Ascending aorta (tissue), 2 donors: ENCODE data around the gene TRPV5. TPM values are rescaled to one million over a fixed set of nuclear protein-coding genes. Genes with fewer than 3 reads are reported as not detected.

Source experiments
- DNase-seq, 2 donors: peaks; one replicate each; pipeline ENCODE4 v3.0.0-alpha.2; 2019; ENCODE audit warnings: low spot score in 2 of 2
- H3K27ac ChIP-seq, 2 donors: fragments of 200-600 bp; sonication (generic); one replicate each; pipeline ENCODE4 v1.5.1; 2016 to 2017; ENCODE audit warnings: mild to moderate bottlenecking in 1 of 2
- H3K27me3 ChIP-seq: fragments of 200-600 bp; sonication (generic); one replicate; pipeline ENCODE4 v1.5.1; 2017
- H3K36me3 ChIP-seq, 2 donors: fragments of 200-600 bp; sonication (generic); one replicate each; pipeline ENCODE4 v1.5.1; 2016
- H3K4me1 ChIP-seq, 2 donors: fragments of 200-600 bp; sonication (generic); one replicate each; pipeline ENCODE4 v1.5.1; 2016 to 2017; ENCODE audit warnings: mild to moderate bottlenecking in 1 of 2
- H3K4me3 ChIP-seq, 2 donors: fragments of 200-600 bp; sonication (generic); one replicate each; pipeline ENCODE4 v1.5.1; 2016 to 2017; ENCODE audit warnings: mild to moderate bottlenecking in 1 of 2
- H3K9me3 ChIP-seq, 2 donors: fragments of 200-600 bp; sonication (generic); one replicate each; pipeline ENCODE4 v1.5.1; 2016
- CTCF ChIP-seq, 3 experiments: fragments of 200-600 bp in 2 of 3; fragments of 450-650 bp in 1 of 3; sonication (generic) in 2 of 3; IDR thresholded peaks; one replicate each; pipeline ENCODE4 v1.5.1; 2016 to 2019; ENCODE audit warnings: antibody characterized with exemption in 3 of 3, mild to moderate bottlenecking in 1 of 3, moderate library complexity in 1 of 3
- intact Hi-C: fragments of 100-400 bp; cut with DNase I; formaldehyde crosslinking; loops from one replicate; pipeline ENCODE4 v1.15.1; 2023
- total RNA-seq: library from RNA; depleted of rRNA; stranded (reverse); fragments of >200 nt; gene quantifications from one replicate; pipeline ENCODE4 v1.1.0, GENCODE V29; 2016

TRPV5 gene
- total RNA-seq, 1 donor from 2014 or later: not detected

DNA sequence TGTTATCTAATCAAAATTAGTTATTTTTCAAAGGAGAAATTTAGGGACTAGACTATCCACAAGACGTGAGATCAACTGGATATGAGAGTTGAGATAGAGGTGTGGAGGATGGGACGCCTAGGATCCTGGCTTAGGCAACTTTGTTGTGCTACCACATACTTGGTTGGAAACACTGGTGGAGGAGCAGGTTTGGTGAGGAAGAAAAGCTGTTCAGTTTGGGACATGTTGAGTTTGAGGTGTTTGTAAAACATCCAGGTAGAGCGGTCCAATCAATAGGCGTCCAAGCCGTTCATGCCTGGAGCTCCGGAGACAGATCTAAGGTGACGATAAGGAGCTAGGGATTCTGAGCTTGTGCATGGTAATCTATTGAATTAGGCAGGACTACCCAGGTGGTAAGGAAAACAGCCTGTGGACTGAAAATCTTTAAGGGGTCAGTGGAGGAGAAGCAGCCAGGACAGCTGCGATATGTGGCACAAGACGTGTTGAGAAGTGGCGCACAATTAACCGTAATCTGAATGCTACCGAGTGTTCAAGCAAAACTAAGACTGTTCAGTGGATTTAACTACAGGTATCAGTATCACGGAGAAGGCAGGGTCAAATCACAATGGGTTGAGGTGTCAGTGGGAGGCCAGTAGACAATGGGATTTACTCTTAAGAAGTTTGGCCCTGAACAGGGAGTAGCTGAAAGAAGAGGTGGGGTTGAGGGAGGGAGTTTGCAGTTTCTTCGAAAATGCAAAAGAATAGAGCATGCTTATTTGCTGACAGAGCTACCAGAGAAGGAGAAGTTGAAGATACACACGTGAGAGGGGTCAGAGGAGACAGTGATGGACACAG, 31.9 kb downstream of the TRPV5 start:
- H3K9me3 ChIP-seq: no peaks in the 10 kb centered on the region
- no peak for DNase-seq
- no peaks in the 10 kb centered on the region for H3K27me3 ChIP-seq
- H3K4me3 ChIP-seq: no peak overlapping the region
- no peak overlapping the region for H3K27ac ChIP-seq
- H3K4me1 ChIP-seq: no peaks in the 10 kb centered on the region
- no peaks in the 10 kb centered on the region for H3K36me3 ChIP-seq
- TF ChIP-seq CTCF (IDR thresholded peaks at IDR 0.05): no peak
- intact Hi-C loops: no loop called here

- Histone ChIP-seq H3K36me3 (no peaks in the 10 kb centered on the region), H3K27ac (no peak overlapping the region), H3K4me1 (no peaks in the 10 kb centered on the region), H3K9me3 (no peaks in the 10 kb centered on the region), H3K4me3 (no peak overlapping the region), H3K27me3 (no peaks in the 10 kb centered on the region)
- TF ChIP-seq CTCF (IDR thresholded peaks at IDR 0.05): no peak
- DNase-seq: no peak
- intact Hi-C loops: no loop called here
Observed at GRCh38 chr7:142899661-142900060, 33.9 kb downstream of the TRPV5 start.

- TF ChIP-seq CTCF (IDR thresholded peaks at IDR 0.05): no peak
- Histone ChIP-seq H3K27ac (no peak overlapping the region), H3K27me3 (no peaks in the 10 kb centered on the region), H3K9me3 (no peaks in the 10 kb centered on the region), H3K4me1 (no peaks in the 10 kb centered on the region), H3K36me3 (no peaks in the 10 kb centered on the region), H3K4me3 (no peak overlapping the region)
- intact Hi-C loops: no loop called here
- no peak for DNase-seq
Observed at GRCh38 chr7:142898377-142899170, 35.0 kb downstream of the TRPV5 start.

GRCh38 chr7:142897691-142898090, 35.9 kb downstream of the TRPV5 start:
- H3K27me3 ChIP-seq: no peaks in the 10 kb centered on the region
- H3K4me1 ChIP-seq: no peaks in the 10 kb centered on the region
- no peaks in the 10 kb centered on the region for H3K36me3 ChIP-seq
- H3K9me3 ChIP-seq: no peaks in the 10 kb centered on the region
- H3K27ac ChIP-seq: no peak overlapping the region
- no peak overlapping the region for H3K4me3 ChIP-seq
- no peak for DNase-seq
- intact Hi-C loops: no loop called here
- no peak for TF ChIP-seq CTCF (IDR thresholded peaks at IDR 0.05)

- no peak overlapping the region for H3K4me3 ChIP-seq
- H3K27me3 ChIP-seq: no peaks in the 10 kb centered on the region
- TF ChIP-seq CTCF (IDR thresholded peaks at IDR 0.05): no peak
- no peak overlapping the region for H3K27ac ChIP-seq
- DNase-seq: peak in 1 of 2 donors; percentile 22
- H3K4me1 ChIP-seq: no peaks in the 10 kb centered on the region
- H3K36me3 ChIP-seq: no peaks in the 10 kb centered on the region
- intact Hi-C loops: no loop called here
- H3K9me3 ChIP-seq: no peaks in the 10 kb centered on the region
Observed at GRCh38 chr7:142896741-142897379, 36.7 kb downstream of the TRPV5 start.
